ACHN (cell line): ENCODE measurements around the gene AVP.
"Not testable (repeated sequence)": the region's sequence is repeated elsewhere in the genome, so short reads cannot be mapped to it uniquely, and the experiment has no call there.

Experiments used
- DNase-seq: peaks from one replicate; pipeline ENCODE4 v3.0.0-alpha.2; 2015
- in situ Hi-C: cut with HindIII; loops from 2 replicates; pipeline ENCODE4 v1.10.0; 2017; ENCODE audit warnings: low sequenced_read_pairs, low pct_ligation_motif_present, low pct_unique_long_range_greater_than_20kb

Gene AVP, protein sequence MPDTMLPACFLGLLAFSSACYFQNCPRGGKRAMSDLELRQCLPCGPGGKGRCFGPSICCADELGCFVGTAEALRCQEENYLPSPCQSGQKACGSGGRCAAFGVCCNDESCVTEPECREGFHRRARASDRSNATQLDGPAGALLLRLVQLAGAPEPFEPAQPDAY

DNA sequence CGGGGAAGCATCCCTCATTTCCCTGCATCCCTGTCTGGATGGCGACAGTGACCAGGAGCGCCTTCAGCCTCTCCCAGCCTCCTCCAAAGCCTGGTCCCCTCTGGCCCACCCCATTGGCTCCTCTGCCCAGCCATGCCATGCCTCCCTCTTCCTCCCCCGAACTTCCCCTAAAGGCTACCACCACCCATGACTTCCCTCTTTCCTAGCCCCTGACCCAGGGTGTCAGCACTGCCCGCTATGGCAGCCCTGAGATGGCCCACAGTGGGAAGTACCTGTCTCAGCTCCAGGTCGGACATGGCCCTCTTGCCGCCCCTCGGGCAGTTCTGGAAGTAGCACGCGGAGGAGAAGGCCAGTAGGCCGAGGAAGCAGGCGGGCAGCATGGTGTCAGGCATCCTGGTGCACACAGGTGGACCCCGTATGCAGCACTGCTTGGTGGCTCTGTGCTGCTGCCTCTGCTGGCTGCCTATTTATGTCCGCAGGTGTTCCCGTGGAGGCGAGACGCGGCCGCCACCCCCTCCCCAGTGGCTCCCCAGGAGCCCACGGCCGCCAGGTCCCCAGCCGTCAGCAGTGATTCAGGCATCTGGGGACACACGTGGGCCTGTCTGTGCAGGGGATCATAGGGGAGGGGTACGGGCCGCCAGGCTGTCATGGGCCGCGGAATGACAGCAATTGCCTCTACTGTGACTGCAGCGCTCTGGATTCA, at the start of gene AVP:
Gene AVP (minus strand): TSS at position 442 of the 703 bp plus-strand sequence. CDS start 50 bp downstream, at position 392.
- no peak for DNase-seq
- in situ Hi-C loops: no loop called here

DNA sequence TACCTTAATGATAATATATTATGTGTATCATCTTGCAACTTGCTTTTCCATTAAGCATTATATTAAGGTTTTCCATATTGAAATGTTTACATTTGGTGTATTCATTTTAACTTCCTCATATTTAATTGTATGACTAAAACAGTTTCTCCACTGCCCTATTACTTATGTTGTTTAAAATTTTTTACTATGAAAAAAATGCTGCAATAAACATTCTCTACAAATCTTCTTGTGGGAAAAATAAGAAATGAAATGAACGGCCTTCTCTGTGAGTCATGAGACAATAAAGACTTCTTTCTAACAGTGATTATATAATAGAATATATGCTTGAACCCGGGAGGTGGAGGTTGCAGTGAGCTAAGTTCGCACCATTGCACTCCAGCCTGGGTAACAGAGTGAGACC, 49.6 kb upstream of the AVP start:
- DNase-seq: no peak
- in situ Hi-C loops: no loop called here

DNA sequence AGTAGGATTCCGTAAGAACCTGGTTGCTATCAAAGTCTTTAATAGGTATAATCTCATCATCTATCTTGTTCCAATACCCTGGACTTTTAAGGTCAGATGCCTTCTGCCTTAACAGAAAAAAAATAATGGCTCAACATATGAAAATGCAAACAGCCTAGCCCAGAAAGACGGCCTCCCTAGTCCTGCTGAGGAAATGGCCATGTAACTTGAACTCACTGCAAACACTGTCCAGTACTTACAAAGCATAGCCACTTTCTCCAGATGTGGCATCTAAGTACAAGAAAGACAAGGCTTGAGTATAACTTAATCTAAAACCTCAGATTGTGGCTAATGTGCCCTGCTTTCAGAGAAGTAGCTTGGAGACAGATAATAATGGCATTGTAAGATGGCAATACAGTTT, 48.6 kb upstream of the AVP start:
- no peak for DNase-seq
- in situ Hi-C loops: no loop called here

DNA sequence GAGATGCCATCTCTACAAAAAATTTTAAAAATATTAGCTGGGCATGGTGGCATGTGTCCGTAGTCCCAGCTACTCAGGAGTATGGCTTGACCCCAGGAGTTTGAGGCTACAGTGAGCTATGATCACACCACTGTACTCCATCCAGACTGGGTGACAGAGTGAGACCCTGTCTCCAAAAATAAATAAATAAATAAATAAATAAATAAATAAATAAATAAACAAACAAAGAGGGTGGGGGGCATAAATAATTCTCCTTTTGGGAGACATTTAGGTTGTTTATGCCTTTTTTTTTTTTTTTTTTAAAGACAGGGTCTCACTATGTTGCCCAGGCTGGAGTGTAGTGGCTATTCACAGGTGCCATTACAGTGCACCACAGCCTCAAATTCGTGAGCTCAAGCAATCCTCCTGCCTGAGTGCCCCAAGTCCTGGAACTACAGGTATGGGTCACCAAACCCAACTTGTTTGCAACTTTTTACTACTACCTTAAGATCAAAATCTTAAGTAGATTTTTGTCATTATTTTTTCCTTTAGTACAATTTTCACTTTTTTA, 45.6 kb upstream of the AVP start:
- in situ Hi-C loops: no loop called here
- no peak for DNase-seq

DNA sequence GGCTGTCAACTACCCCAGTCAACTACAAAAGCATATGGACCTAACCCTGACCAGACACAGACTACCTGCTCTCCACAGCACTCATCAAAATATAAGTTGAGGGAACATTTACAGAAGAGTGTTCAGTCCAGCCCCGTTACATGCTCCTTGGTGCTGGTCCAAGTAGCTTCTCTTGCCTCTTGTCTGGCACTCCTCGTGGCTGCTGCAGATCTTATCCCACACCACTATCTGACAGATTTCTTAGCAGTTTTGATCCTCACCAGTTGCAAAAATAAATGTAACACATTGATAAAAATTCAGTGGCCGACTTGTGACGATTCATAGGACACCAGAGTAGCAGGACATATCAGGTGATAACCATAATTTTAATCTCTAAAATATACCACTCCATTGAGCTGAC, 44.6 kb upstream of the AVP start:
- in situ Hi-C loops: no loop called here
- no peak for DNase-seq

DNA sequence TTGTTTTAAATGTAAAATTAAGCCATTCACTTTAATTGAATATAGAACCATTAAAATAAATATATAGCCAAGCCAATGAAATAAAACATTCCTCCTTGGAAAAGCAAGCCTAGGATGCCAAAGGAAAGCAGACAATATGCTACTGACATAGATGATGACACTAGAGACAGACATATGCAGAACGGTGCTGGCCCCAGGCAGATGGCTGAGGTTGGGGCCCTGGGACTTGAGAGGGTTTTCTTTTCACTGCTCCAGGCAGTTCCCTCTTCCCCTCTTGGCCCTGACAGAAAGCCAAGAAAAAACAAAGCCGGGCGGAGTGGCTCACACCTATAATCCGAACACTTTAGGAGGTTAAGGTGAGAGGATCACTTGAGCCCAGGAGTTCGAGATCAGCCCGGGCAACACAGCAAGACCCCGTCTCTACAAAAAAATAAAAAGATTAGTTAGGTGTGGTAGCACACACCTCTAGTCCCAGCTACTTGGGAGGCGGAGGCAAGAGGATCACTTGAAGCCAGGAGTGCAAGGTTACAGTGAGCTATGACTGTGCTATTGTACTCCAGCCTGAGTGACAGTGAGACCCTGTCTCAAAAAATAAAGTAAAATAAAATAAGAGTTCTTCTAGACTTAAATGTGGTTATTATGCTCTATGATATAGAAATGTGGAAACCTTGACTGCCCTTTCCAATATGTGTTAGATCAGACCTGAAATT, 43.9 kb upstream of the AVP start:
- no peak for DNase-seq
- in situ Hi-C loops: no loop called here

DNA sequence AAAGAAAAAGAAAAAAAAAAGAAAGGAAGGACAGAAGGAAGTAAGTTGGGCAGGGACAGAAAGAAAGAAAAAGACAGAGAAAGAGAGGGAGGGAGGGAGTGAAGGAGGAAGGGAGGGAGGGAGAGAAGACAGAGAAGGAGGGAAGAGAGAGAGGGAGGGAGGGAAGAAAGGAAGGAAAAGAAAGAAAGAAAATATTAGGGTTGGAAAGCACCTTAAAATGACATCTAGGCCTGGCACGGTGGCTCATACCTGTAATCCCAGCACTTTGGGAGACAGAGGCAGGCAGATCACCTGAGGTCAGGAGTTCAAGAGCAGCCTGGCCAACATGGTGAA, 42.0 kb upstream of the AVP start:
- no peak for DNase-seq
- in situ Hi-C loops: no loop called here

DNA sequence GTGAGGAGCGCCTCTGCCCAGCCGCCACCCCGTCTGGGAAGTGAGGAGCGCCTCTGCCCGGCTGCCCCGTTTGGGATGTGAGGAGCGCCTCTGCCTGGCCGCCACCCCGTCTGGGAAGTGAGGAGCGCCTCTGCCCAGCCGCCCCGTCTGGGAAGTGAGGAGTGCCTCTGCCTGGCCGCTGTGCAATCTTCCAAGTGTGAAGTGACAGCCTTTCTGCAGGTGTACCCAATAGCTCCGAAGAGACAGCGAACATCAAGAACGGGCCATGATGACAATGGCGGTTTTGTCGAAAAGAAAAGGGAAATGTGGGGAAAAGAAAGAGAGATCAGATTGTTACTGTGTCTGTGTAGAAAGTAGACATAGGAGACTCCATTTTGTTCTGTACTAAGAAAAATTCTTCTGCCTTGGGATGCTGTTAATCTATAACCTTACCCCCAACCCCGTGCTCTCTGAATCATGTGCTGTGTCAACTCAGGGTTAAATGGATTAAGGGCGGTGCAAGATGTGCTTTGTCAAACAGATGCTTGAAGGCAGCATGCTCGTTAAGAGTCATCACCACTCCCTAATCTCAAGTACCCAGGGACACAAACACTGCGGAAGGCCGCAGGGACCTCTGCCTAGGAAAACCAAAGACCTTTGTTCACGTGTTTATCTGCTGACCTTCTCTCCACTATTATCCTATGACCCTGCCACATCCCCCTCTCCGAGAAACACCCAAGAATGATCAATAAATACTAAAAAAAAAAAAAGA, 41.4 kb upstream of the AVP start:
- DNase-seq, in situ Hi-C loops: not testable (repeated sequence)

DNA sequence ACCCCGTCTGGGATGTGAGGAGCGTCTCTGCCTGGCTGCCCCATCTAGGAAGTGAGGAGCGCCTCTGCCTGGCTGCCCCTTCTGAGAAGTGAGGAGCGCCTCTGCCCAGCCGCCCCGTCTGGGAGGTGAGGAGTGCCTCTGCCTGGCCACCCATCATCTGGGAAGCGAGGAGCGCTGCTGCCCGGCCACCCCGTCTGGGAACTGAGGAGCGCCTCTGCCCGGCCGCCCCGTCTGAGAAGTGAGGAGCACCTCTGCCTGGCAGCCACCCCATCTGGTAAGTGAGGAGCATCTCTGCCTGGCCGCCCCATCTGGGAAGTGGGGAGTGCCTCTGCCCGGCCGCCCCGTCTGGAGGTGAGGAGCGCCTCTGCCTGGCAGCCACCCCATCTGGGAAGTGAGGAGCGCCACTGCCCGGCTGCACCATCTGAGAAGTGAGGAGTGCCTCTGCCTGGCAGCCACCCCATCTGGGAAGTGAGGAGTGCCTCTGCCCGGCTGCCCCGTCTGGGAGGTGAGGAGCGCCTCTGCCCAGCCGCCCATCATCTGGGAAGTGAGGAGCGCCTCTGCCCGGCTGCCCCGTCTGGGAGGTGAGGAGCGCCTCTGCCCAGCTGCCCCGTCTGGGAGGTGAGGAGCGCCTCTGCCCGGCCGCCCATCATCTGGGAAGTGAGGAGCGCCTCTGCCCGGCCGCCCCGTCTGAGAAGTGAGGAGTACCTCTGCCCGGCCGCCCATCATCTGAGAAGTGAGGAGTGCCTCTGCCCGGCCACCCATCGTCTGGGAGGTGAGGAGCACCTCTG, 40.4 kb upstream of the AVP start:
- DNase-seq, in situ Hi-C loops: not testable (repeated sequence)

DNA sequence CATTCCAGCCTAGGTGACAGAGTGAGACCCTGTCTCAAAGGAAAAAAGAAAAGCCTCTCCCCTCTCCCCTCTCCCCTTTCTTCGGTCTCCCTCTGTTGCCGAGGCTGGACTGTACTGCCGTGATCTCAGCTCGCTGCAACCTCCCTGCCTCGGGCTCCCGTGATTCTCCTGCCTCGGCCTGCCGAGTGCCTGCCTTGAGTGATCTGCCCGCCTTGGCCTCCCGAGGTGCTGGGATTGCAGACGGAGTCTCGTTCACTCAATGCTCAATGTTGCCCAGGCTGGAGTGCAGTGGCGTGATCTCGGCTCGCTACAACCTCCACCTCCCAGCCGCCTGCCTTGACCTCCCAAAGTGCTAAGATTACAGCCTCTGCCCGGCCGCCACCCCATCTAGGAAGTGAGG, 39.6 kb upstream of the AVP start:
- DNase-seq, in situ Hi-C loops: not testable (repeated sequence)

DNA sequence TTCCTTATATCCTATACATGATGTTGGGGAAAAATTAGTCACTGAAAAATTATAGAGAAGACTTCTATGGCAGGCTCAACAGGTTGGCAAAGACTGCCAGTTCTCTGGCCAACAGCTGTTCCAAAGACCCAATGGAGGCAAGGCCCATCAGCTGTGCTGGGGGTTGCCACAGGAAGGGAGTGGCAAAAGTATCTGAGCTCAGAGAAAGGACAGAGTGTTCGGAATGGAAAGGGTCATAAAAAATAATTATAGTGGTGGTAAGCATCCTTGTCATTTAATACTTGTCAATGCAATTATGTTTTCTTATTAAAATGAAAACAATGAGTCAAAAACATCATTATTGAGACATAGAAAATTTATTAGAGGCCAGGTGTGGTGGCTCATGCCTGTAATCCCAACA, 39.0 kb upstream of the AVP start:
- in situ Hi-C loops: no loop called here
- DNase-seq: no peak

DNA sequence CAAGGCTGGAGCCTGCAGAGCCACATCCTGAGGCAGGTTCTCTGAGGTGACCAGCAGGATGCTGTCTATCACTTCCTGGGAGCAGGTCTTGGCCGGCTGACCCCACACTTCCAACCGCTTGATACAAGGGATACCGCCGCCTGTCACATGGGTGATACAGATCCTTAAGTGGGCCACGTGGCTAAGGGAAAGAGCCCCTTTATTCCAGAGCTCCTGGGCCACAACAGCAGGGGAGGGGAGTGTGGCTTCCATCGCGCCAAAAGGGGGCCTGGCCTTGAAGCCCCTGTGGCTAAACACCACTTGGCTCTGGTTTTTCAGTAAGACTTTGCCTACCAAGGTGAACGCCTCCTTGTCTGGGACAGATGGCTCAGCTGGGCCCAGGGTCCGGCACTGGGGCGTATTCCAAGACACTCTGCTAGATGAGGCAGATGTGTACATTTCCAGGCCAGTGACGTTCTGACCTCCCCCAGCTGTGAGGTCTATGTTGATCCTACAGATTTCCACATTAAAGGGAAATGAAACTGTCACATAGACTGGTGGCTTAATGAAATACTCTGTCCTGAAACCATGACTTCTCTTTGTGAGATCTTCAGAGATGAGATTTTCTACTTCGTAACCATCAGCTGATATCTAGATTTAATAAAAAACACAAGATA, 37.6 kb upstream of the AVP start:
- DNase-seq: no peak
- in situ Hi-C loops: no loop called here

DNA sequence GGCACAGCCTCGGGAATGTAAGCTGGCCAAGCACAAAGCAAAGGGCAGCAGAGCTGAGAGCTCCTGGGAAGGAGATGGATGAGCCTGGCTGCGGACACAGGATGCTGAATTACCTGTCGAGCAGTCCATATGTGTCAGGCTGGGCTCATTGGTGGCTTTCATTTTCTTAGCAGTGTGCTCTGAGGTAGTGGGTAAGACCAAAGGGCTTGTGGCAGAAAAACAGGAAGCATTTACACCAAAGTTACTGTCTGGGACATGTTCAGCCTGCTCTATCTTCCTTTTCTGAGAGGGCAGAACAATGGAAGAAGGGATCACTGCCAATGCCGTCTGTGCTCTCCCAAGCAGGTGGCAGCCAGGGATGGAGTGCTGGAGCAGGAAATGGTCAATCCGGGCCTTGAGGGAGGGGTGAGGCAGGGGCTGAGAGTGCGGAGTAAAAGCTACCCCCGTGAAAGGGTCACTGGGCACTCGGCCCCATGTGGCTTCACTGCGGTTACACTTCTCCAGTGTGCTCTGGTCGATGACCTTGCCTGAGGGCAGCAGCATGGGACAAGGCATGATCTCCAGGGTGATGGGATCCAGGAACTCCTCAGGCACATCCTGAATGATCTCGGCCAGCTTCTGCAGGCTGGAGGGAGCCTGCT, 36.9 kb upstream of the AVP start:
- in situ Hi-C loops: no loop called here
- no peak for DNase-seq

DNA sequence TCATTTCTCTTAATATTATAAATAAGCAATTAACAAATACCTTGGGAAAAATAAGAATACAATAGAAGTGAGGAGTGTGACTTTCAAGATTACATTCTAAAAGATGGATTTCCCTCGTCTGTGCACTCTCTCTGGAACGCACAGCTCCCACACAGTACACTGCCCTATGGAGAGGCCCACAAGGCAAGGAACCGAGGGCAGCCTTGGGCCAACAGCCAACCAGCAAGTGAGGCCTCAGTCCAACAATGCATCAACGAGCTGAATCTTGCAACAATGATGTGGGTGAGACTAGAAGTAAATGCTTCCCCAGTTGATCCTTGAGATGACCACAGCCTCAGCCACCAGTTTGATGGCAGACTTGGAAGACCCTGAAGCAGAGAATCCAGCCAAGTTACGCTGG, 34.5 kb upstream of the AVP start:
- in situ Hi-C loops: no loop called here
- DNase-seq: peak; percentile 2

DNA sequence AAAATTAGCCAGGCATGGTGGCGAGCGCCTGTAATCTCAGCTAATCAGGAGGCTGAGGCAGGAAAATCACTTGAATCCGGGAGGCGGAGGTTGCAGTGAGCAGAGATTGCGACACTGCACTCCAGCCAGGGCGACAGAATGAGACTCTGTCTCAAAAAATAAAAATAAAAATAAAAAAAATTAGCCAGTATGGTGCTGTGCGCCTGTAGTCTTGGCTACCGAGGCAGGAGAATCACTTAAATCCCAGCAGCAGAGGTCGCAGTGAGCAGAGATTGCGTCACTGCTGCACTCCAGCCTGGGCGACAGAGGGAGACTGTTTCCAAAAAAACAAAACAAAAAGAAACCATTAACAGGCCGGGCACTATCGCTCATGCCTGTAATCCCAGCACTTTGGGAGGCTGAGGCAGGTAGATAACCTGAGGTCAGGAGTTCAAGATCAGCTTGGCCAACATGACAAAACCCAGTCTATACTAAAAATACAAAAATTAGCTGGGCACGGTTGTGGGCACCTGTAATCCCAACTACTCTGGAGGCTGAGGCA, 33.4 kb upstream of the AVP start:
- in situ Hi-C loops: not testable (repeated sequence)
- DNase-seq: peak; percentile 84

DNA sequence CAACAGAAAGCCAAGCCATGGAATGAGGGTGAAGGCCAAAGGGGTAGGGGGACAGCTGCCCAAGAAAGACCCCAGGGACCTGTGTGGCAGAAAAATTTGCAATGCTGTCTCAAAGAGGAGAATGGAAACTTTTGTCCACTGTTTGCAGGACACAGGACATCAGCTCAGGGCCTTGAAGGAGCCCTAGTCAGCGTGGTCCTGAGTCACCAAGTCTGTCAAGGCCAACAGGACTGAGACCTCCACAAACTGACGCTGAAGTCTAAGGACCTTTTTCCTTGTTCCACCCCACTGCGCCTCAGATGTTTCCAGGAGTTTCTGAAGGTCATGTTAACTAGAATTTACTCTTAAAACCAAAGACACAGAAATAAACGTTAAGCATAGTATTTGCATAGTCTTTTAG, 31.8 kb upstream of the AVP start:
- in situ Hi-C loops: no loop called here
- DNase-seq: no peak
